ENCODE data around the gene PARP12.

DNA sequence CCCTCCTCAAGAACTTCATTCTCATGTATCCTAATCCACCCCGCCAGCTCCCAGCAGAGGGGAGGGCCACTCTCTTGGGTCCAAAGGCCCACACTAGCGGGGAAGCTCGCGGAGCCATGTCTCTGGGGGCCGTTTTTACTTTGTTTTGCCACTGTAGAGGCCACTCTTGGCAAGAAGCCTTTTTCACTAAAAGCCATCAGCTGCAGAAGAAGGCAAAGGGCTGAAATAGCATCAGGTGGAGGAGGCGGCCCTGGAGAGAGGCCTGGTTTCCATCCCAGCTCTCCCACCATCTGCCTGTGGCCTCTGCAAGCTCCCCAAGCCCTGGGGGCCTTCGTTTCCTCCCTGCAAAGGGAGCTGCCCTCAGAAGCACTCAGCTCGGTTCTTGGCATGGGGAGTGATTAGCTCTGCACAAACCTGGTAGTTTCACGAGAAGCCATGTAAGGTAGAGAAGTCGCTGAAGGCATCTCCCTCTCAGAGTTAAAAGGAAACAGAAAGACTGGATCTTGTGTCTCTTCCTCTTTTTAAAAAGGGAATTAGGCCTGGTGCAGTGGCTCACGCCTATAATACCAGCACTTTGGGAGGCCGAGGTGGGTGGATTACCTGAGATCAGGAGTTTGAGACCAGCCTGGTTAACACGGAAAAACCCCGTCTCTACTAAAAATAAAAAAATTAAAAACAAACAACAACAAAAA is 70.3 kb downstream of the PARP12 start:
- TF ChIP-seq, protein P1, sequence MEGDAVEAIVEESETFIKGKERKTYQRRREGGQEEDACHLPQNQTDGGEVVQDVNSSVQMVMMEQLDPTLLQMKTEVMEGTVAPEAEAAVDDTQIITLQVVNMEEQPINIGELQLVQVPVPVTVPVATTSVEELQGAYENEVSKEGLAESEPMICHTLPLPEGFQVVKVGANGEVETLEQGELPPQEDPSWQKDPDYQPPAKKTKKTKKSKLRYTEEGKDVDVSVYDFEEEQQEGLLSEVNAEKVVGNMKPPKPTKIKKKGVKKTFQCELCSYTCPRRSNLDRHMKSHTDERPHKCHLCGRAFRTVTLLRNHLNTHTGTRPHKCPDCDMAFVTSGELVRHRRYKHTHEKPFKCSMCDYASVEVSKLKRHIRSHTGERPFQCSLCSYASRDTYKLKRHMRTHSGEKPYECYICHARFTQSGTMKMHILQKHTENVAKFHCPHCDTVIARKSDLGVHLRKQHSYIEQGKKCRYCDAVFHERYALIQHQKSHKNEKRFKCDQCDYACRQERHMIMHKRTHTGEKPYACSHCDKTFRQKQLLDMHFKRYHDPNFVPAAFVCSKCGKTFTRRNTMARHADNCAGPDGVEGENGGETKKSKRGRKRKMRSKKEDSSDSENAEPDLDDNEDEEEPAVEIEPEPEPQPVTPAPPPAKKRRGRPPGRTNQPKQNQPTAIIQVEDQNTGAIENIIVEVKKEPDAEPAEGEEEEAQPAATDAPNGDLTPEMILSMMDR (IDR thresholded peaks at IDR 0.05 in 8 of 11, conservative IDR thresholded peaks at IDR 0.05 in 3 of 11): no peak
- TF ChIP-seq POLR2A (IDR thresholded peaks at IDR 0.05): no peak
- TF ChIP-seq POLR2AphosphoS5 (IDR thresholded peaks at IDR 0.05): no peak
